GM23338 (cell line): ENCODE measurements around the gene SLC20A1.

Experiments used
- CREB1 ChIP-seq: fragments of 250-450 bp; sonication (Bioruptor Pico); IDR thresholded peaks from 2 replicates; pipeline ENCODE4 v1.5.0; 2020; ENCODE audit warnings: low read depth, mild to moderate bottlenecking, moderate library complexity
- CTCF ChIP-seq, 2 experiments: fragments of 200-600 bp in 1 of 2; sonication (generic) in 1 of 2; conservative IDR thresholded peaks; 2 replicates each; pipeline versions ENCODE4 v1.5.1 to v1.6.1; 2016 to 2017; ENCODE audit warnings: antibody characterized with exemption in 2 of 2, low read depth in 2 of 2, mild to moderate bottlenecking in 2 of 2, moderate library complexity in 1 of 2
- ETS1 ChIP-seq: IDR thresholded peaks from 2 replicates; pipeline ENCODE4 v1.6.1; 2016; ENCODE audit warnings: antibody characterized with exemption
- EZH2 ChIP-seq: fragments of 200-600 bp; sonication (generic); IDR thresholded peaks from one replicate; pipeline ENCODE4 v1.8.0; 2017; ENCODE audit warnings: antibody characterized with exemption, mild to moderate bottlenecking, low read depth; ENCODE audit not compliant: unreplicated experiment
- EZH2phosphoT487 ChIP-seq: fragments of 200-600 bp; sonication (generic); IDR thresholded peaks from one replicate; pipeline ENCODE4 v1.8.1; 2018; ENCODE audit warnings: antibody characterized with exemption; ENCODE audit not compliant: unreplicated experiment
- JUNB ChIP-seq: IDR thresholded peaks from one replicate; pipeline ENCODE4 v1.6.1; 2016; ENCODE audit warnings: antibody characterized with exemption; ENCODE audit not compliant: unreplicated experiment
- NANOG ChIP-seq: IDR thresholded peaks from 2 replicates; pipeline ENCODE4 v1.6.1; 2016; ENCODE audit warnings: antibody characterized with exemption, borderline replicate concordance
- POLR2AphosphoS5 ChIP-seq: IDR thresholded peaks from 2 replicates; pipeline ENCODE4 v1.6.1; 2016; ENCODE audit warnings: antibody characterized with exemption, low read depth
- REST ChIP-seq: IDR thresholded peaks from one replicate; pipeline ENCODE4 v1.6.1; 2018; ENCODE audit warnings: antibody characterized with exemption; ENCODE audit not compliant: unreplicated experiment
- ZNF114 ChIP-seq: fragments of 250-450 bp; sonication (Bioruptor Pico); IDR thresholded peaks from 2 replicates; pipeline ENCODE4 v1.5.0; 2020; ENCODE audit warnings: mild to moderate bottlenecking, moderate library complexity

GRCh38 chr2:112605926-112606325 is 39.8 kb upstream of the SLC20A1 start:
- no peak for TF ChIP-seq EZH2
- TF ChIP-seq POLR2AphosphoS5 = no peak
- no peak for TF ChIP-seq CTCF (conservative IDR thresholded peaks at IDR 0.05; ENCODE audit: low read depth in 2 of 2)
- no peak for TF ChIP-seq EZH2phosphoT487
- no peak for TF ChIP-seq REST
- TF ChIP-seq JUNB = no peak
- TF ChIP-seq CREB1 (CRISPR knock-in tag) = no peak
- no peak for TF ChIP-seq ZNF114 (CRISPR knock-in tag)
- TF ChIP-seq NANOG = no peak
- TF ChIP-seq ETS1 = no peak
